ENCODE data around the gene RAB17.

GRCh38 chr2:237602409-237602808 lies 11.9 kb upstream of the RAB17 start:
- TF ChIP-seq TAF1 (IDR thresholded peaks at IDR 0.05; ENCODE audit: borderline replicate concordance, low read depth, low read length) (no peak), POLR2A (IDR thresholded peaks at IDR 0.05; ENCODE audit: low read depth, low read length) (no peak)
